Osteocyte (in vitro differentiated cells): ENCODE results near the gene TAF6L. TPM values are rescaled to one million over a fixed set of nuclear protein-coding genes. Genes with fewer than 3 reads are reported as not detected.

ENCODE experiments used
- DNase-seq: peaks from one replicate; pipeline ENCODE4 v3.0.0; 2021; ENCODE audit warnings: mixed read lengths; ENCODE audit not compliant: unreplicated experiment; ENCODE audit errors: extremely low spot score
- H3K27ac Mint-ChIP-seq: one replicate; pipeline ENCODE4 v1.8.0; 2021; ENCODE audit warnings: mild to moderate bottlenecking, mixed read lengths; ENCODE audit not compliant: unreplicated experiment
- H3K27me3 Mint-ChIP-seq: one replicate; pipeline ENCODE4 v1.8.0; 2021; ENCODE audit warnings: mixed read lengths; ENCODE audit not compliant: unreplicated experiment
- H3K36me3 Mint-ChIP-seq: one replicate; pipeline ENCODE4 v1.8.0; 2021; ENCODE audit warnings: mixed read lengths; ENCODE audit not compliant: unreplicated experiment
- H3K4me1 Mint-ChIP-seq: one replicate; pipeline ENCODE4 v1.8.0; 2021; ENCODE audit warnings: mixed read lengths; ENCODE audit not compliant: unreplicated experiment
- H3K4me3 Mint-ChIP-seq: one replicate; pipeline ENCODE4 v1.8.0; 2021; ENCODE audit warnings: mild to moderate bottlenecking, moderate library complexity, mixed read lengths; ENCODE audit not compliant: unreplicated experiment
- H3K9me3 Mint-ChIP-seq: one replicate; pipeline ENCODE4 v1.8.0; 2021; ENCODE audit warnings: mixed read lengths; ENCODE audit not compliant: unreplicated experiment
- total RNA-seq: library from RNA; stranded (reverse); gene quantifications from 2 replicates; pipeline ENCODE4 v1.2.1, GENCODE V29; 2021
- TF ChIP-seq, protein P1 (sequence below): fragments of 200-600 bp; sonication (generic); IDR thresholded peaks from 2 replicates; pipeline ENCODE4 v1.5.0; 2021; ENCODE audit warnings: antibody characterized with exemption, mild to moderate bottlenecking, moderate library complexity

The TAF6L gene
- total RNA-seq, 1 donor from 2014 or later = 42.8 TPM

DNA sequence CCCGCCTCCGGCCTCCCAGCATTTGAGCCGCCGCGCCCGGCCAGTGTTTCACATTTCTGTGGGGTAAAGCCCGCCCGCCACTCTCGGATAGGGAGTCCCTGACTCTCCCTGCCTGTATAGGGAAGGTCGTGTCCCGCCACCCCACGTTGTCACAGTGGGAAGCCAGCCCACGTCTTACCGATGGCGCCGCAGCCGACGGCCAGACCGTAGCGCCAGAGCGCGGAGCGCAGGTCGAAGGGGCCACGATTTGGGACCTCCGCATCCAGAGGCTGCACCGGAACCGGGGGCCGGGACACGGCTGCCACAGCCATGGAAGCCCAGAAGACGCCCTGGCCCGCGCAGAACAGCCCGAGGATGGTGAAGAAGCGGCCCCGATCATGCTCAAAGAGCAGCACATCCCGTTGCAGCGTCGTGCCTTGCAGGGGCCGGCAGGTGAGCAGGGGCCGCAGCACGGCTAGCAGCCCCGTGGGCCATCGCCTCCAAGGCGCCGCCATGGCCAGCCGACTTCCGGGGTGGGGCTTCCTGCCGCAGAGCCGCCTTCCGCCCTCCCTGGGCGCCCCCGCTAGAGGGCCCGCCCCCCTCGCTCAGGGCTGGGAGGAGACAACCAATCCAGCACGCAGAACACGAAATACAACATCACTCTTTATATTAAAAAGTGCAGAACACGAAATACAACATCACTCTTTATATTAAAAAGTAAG is 20.5 kb downstream of the TAF6L start, which contains the start of gene TMEM223:
TSS of gene TMEM223 (minus strand) at position 506 of the 701 bp plus-strand sequence. CDS start at position 494, 12 bp downstream.
- Mint-ChIP-seq H3K4me3 (peak within 1 kb of the TSS; percentile 85), H3K4me1 (peaks cover 43% of the 10 kb centered on the region), H3K9me3 (no peaks in the 10 kb centered on the region), H3K36me3 (peaks cover 28% of the 10 kb centered on the region), H3K27ac (peak within 1 kb of the TSS; percentile 87), H3K27me3 (no peaks in the 10 kb centered on the region)
- TF ChIP-seq, protein P1, sequence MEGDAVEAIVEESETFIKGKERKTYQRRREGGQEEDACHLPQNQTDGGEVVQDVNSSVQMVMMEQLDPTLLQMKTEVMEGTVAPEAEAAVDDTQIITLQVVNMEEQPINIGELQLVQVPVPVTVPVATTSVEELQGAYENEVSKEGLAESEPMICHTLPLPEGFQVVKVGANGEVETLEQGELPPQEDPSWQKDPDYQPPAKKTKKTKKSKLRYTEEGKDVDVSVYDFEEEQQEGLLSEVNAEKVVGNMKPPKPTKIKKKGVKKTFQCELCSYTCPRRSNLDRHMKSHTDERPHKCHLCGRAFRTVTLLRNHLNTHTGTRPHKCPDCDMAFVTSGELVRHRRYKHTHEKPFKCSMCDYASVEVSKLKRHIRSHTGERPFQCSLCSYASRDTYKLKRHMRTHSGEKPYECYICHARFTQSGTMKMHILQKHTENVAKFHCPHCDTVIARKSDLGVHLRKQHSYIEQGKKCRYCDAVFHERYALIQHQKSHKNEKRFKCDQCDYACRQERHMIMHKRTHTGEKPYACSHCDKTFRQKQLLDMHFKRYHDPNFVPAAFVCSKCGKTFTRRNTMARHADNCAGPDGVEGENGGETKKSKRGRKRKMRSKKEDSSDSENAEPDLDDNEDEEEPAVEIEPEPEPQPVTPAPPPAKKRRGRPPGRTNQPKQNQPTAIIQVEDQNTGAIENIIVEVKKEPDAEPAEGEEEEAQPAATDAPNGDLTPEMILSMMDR = peak; percentile 20
- peak; percentile 95 for DNase-seq

DNA sequence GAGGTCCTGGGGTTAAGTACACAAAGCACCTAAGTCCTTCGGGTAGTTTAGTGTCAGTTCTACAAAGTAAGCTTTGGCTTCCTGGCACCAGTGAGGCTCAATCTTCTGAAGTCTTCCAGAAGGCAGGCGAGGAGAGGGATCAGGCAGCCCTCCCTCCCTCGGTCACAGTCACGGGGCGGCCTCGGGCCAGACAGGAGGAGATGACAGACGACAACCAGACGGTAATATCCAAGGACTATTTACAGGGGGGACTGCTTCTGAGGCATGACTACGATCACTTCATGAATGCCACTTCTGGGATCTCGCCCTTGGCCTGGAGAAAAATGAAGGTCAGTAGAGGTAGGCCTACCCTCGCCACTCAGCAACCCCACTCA is 21.0 kb downstream of the TAF6L start:
- peaks cover 29% of the 10 kb centered on the region for H3K36me3 Mint-ChIP-seq
- peaks cover 43% of the 10 kb centered on the region for H3K4me1 Mint-ChIP-seq
- no peaks in the 10 kb centered on the region for H3K27me3 Mint-ChIP-seq
- DNase-seq = no peak
- peak overlapping the region; percentile 87 for H3K27ac Mint-ChIP-seq
- TF ChIP-seq, protein P1 = no peak
- no peaks in the 10 kb centered on the region for H3K9me3 Mint-ChIP-seq
- peak overlapping the region; percentile 85 for H3K4me3 Mint-ChIP-seq

DNA sequence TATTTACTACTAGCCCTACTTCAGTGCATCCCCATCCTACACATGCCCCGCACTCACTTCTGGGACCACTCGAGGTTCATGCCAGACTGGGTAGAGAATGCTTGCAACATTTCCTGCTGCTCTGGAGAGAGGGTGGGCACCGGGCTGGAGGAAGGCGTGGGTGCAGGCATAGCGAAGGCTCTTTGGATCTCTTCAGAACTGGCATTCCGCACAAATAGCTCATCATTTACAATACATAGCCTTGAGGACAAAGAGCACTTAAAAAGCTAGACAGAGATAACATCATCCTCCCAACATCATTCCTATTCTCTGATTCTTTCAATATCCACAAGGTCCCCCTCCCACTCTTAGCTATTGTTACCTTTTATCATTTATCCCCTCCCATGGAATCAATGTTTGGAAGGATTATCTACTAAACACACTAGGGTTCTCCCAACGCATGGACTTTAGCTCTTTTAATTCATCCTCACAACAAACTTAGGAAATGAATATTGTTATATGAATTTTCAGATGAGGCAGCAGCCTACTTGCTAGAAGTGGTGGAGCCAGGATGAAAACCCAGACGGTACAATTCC is 23.1 kb downstream of the TAF6L start:
- Mint-ChIP-seq H3K36me3 (peaks cover 42% of the 10 kb centered on the region), H3K9me3 (no peaks in the 10 kb centered on the region), H3K27me3 (no peaks in the 10 kb centered on the region), H3K4me1 (peaks cover 28% of the 10 kb centered on the region), H3K4me3 (no peak overlapping the region), H3K27ac (peak overlapping the region; percentile 10)
- TF ChIP-seq, protein P1 = no peak
- DNase-seq = no peak

DNA sequence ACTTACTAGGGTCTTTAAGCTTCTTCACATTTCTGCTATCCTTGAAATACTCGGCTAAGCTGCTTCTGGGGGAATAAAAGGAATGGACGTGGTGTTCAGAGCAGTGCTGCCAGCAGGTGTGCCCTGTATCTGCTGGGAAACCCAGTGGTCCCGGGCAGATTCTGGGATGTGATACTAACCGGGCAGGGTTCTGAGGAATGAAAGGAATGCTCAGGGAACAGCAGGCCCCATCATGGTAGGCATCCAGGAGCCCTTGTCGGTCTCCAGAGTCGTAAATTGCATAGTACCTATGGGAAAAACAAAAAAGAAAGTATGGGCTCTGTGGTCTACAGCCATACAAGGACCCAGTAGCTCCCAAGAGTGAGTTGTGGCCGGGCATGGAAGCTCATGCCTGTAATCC is 25.1 kb downstream of the TAF6L start:
- peaks cover 54% of the 10 kb centered on the region for H3K36me3 Mint-ChIP-seq
- no peak overlapping the region for H3K27ac Mint-ChIP-seq
- TF ChIP-seq, protein P1 = no peak
- no peaks in the 10 kb centered on the region for H3K9me3 Mint-ChIP-seq
- H3K4me3 Mint-ChIP-seq = no peak overlapping the region
- H3K27me3 Mint-ChIP-seq = no peaks in the 10 kb centered on the region
- H3K4me1 Mint-ChIP-seq = peaks cover 11% of the 10 kb centered on the region
- DNase-seq = no peak

DNA sequence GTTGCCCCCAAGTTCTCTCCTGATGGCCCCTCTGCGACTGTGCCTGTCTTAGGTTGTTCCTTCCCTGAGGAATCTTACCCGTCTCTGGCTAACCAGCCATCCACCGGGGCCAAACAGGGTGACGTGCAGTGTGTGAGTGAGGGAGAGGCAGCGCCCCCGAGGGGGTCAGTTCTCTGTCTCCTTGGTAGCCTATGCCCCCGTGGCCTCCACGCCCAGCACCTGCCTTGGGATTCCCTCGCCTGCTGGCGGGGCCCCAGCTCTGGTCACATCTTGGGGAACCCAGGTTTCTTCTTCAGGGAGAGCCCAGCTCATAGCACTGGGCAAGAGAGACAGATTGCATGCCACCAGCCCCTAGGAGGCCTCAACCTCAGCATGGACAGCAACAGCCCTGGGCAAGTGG is 28.3 kb downstream of the TAF6L start:
- peaks cover 61% of the 10 kb centered on the region for H3K36me3 Mint-ChIP-seq
- DNase-seq = no peak
- H3K27me3 Mint-ChIP-seq = no peaks in the 10 kb centered on the region

More for the DNA sequence above, 28.3 kb downstream of the TAF6L start:
- H3K4me3 Mint-ChIP-seq = no peak overlapping the region
- no peaks in the 10 kb centered on the region for H3K9me3 Mint-ChIP-seq
- no peak overlapping the region for H3K27ac Mint-ChIP-seq
- peaks cover 15% of the 10 kb centered on the region for H3K4me1 Mint-ChIP-seq
- TF ChIP-seq, protein P1 = no peak
